ENCODE measurements around the gene GDF10.

GDF10 gene, protein sequence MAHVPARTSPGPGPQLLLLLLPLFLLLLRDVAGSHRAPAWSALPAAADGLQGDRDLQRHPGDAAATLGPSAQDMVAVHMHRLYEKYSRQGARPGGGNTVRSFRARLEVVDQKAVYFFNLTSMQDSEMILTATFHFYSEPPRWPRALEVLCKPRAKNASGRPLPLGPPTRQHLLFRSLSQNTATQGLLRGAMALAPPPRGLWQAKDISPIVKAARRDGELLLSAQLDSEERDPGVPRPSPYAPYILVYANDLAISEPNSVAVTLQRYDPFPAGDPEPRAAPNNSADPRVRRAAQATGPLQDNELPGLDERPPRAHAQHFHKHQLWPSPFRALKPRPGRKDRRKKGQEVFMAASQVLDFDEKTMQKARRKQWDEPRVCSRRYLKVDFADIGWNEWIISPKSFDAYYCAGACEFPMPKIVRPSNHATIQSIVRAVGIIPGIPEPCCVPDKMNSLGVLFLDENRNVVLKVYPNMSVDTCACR

GRCh38 chr10:47299611-47300428, at the start of gene GDF10:
TSS of gene GDF10 (plus strand) at chr10:47300197. CDS start at chr10:47300652, 455 bp downstream.
- no peak for DNase-seq (ENCODE audit: low read depth in 1 of 2, low spot score in 1 of 2)

GRCh38 chr10:47252093-47252780, 47.8 kb upstream of the GDF10 start:
- DNase-seq (ENCODE audit: low read depth in 1 of 2, low spot score in 1 of 2), result no peak

DNA sequence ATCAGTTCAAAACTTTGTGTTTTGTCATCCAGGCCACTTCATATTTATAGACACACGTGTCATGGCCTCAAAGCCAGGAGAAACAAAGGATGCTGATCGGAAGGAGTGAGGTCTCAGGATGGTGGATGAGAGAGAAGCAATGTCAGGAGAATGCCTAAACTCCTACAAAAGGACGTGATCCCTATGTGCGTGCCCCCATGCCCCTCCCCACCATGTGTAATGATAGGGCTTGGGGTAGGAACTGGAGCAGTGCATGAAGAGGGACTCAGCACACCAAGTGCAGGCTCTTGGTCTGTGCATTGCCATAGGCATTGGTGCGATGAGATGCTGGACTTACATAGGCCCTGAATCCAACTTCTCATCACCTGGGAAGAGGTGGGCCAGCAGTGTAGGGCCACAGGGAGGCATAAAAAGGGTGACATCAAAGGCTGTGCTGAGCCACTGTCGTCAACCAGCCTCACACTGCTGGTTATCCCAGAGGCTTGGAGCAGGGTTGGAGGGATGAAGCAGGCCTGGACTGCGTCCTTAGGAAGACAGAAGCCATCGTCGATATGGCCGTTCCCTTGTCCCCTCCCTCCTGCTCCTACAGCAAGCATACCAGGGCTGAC, 46.9 kb upstream of the GDF10 start:
- no peak for DNase-seq (ENCODE audit: low read depth in 1 of 2, low spot score in 1 of 2)

DNA sequence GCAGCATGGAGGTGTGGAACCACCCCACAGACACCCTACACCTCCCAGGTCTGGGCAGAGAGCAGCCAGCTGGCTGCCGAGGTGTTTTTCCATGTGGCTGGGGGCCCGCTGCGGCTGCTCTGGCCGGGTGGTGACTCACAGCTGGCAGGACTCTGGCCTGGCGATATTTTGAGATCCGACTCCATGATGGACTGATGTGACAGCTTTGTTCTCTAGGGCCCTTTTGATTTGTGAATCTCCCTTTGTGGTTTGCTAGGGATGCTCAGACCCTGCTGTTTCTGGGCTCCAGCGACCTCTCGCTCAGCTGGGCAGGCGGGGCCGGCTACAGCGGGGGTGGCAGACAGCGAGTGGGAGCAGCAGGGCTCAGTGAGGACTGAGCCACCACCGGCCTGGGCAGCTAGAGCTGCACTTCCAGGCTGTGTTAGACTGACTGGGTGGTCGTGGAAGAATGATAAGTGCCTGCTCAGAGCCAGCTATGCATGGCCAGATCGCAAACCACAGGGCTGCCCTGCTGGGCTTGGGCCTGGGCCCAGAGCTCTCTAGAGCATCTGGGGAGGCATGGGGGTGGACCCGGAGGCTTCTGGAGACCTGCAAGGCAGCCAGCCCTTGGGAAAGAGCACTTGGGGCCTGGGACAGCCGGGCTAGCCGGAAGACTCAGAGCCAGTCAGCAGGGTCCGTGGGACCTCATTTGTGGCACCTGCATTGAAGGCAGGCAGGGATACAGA, 46.2 kb upstream of the GDF10 start:
- no peak for DNase-seq (ENCODE audit: low read depth in 1 of 2, low spot score in 1 of 2)

GRCh38 chr10:47254611-47255010, 45.4 kb upstream of the GDF10 start:
- no peak for DNase-seq (ENCODE audit: low read depth in 1 of 2, low spot score in 1 of 2)

- no peak for DNase-seq (ENCODE audit: low read depth in 1 of 2, low spot score in 1 of 2)
Measured at GRCh38 chr10:47255033-47255813, 44.8 kb upstream of the GDF10 start.

- no peak for DNase-seq (ENCODE audit: low read depth in 1 of 2, low spot score in 1 of 2)
Measured at GRCh38 chr10:47255866-47256265, 44.1 kb upstream of the GDF10 start.

- DNase-seq (ENCODE audit: low read depth in 1 of 2, low spot score in 1 of 2), result no peak
Measured at GRCh38 chr10:47256751-47257336, 43.2 kb upstream of the GDF10 start.

DNA sequence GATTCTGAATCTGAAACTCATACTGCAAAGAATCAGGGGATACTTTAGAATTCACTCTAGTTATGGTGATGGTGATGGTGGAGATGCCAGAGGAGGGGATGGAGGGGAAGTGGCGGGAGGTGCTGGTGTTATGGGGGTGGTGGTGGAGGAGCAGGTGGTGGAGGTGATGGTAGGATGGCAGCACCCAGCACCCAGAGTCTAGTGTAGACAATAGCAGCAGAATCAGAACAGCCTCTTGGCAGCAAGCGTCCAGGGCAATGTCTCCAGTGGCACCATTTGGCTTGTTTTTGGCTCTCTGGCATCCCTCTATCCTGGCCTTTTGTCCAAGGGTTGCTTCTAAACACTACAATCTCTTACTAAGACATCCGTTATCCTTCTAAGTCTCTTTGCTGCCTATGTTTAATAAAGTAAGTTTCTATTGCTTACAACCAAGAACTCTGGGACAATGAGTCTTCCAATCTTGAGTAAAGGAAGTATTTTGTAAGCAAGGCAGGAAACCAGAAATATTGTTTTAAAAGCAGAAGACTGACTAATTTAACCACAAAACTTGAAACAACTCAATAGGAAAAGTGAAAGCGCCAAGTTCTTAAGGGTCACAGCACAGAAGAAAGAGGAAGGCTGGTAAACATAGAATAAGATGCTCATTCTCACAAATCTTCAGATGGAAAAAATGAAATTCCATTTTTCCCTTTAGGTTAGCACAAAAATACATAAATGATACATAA, 42.4 kb upstream of the GDF10 start:
- DNase-seq (ENCODE audit: low read depth in 1 of 2, low spot score in 1 of 2), result no peak

DNA sequence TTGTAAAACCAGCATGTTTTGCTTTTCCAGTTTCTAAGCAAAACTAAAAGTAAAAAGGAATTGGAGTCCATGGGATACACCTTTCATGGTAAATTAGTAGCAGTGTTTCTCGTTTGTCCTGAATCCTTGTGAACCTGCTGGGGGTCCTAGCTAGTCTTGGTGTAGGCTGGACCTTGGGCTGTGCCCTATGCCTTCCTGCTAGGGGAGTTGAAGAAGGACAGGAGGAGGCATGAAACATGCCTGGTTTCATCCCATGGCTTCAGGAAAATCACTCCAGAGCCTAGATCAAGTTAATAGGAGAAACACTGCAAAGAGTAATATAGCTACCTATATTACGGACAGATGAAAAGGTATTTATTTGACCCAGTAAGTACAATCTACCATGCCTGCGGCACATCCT, 41.1 kb upstream of the GDF10 start:
- DNase-seq (ENCODE audit: low read depth in 1 of 2, low spot score in 1 of 2), result no peak

DNA sequence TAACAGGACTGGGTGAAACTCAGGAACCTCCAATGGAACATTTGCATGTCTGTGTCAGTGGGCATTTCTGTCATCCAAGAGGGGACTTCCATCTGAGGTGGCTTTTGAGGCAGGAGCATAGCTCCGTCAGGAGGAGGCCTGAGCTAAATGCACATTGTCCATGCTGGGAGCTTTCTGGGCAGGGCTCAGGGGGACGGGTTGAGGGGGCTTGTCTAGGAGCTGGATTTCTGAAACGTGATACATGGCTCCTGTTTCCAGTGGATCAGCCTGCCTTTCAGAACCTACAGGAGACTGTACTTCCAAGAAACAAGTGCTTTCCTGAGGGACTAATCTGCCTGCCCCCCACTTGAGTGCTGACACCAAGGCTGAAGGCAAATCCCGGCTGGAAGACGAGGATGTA, 40.5 kb upstream of the GDF10 start:
- DNase-seq (ENCODE audit: low read depth in 1 of 2, low spot score in 1 of 2), result no peak

- DNase-seq (ENCODE audit: low read depth in 1 of 2, low spot score in 1 of 2), result no peak
Measured at GRCh38 chr10:47260505-47261111, 39.4 kb upstream of the GDF10 start.

DNA sequence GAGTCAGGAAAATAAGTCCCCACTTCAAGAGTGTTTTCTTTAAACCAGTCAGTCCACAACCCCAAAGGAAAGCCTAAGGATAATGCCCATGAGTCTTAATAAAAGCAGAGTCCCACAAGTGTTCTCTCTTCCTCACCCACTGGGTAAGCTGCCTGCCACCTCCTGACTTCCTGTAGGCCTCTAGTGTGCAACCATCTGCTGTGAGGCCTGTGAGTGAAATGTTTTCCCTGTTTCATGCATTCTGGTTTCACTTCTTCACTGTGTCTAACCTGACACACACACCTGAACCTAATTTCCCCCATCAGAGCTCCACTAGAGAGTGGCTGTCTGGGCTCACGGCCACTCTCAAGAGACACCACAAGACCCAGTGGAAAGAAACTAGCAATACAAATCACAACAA, 38.9 kb upstream of the GDF10 start:
- DNase-seq (ENCODE audit: low read depth in 1 of 2, low spot score in 1 of 2), result peak in 1 of 2 donors; percentile 41

GRCh38 chr10:47261556-47261955, 38.4 kb upstream of the GDF10 start:
- no peak for DNase-seq (ENCODE audit: low read depth in 1 of 2, low spot score in 1 of 2)

DNA sequence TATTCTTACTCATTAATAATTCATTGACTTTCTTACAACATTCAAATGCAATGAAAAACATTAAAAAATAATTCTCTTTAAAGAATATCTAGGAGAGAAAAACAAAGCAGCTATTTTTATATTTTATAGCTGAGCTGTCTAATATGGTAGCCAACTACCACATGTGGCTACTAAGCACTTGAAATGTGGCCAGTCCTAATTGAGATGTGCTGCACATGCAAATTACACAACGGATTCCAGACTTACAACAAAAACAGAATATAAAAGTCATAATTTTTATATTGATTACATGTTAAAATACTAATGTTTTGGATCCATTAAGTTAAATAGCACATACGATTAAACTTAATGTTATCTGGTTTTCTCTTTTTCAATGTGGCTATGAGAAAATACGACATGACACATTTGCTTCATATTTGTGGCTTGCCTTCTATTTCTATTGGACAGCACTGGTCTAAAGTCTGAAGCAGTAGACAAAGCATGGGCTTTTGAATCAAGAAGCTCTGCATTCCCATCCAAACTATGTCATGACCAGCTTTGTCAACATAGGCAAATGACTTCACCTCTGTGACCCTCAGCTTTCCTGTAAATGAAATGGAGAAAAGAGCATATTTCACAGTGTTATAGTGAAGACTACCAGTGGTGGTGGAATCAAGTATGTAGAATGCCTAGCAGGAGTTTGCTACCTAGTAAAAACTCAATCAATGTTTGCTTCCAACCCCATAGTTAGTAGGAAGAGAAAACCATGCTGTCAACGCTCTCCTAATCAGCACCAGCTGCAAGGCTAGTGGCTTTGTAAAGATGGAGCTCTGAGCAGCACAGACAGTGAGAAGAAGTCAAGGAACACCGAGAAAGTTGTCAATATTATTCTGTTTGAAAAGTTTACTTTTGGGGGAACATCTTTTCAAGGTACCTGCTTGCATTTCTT, 37.1 kb upstream of the GDF10 start:
- DNase-seq (ENCODE audit: low read depth in 1 of 2, low spot score in 1 of 2), result no peak

DNA sequence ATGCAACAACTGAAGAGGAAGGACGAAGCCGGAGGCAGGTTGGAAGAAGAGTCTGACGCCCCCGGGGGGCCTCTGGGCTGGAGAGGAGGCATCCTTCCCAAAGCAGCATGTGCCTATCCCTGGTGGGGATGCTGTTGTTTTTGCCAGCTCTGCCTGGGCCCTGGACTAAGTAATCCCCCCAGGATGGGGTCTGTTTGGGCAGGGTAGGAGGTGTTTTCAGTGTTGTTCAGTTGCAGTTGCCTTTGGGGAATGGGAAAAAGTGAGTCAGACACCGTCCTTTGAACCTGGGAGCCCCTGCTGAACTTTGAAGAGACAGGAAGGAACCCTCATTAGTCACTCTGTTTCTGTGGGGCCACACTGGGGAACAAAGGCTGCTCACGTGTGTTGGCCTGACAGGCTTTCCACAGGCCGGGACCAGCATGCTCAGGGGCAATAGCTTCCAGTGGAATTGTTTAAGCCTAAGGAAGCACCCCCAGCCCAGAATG, 35.2 kb upstream of the GDF10 start:
- peak; percentile 21 to 79 for DNase-seq (ENCODE audit: low read depth in 1 of 2, low spot score in 1 of 2)

DNA sequence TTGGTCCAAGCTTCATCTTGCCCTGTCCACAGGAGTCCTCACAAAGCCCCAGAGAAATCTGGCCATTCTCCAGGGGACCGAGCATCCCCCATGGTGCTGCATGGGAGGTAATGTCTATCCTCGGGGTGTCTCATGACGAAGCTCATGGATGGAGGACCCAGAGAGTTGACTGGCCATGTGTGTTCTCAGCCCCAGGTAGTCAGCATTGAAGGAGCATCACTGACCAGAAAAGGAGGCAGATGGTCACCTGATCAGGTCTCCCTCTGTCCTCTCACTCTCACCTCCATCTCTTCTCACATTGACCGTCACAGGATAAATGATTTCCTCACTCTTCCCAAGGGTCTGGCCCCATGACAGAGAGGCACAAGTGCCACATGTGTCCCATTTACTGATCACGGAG, 33.4 kb upstream of the GDF10 start:
- DNase-seq (ENCODE audit: low read depth in 1 of 2, low spot score in 1 of 2), result no peak

Data from activated CD4-positive, alpha-beta T cell treated with anti-CD3 and anti-CD28 coated beads, Interleukin-2, amount 50 U/mL, for 24 hours (primary cell).